ENCODE data around the gene ZFX.

GRCh38 chrX:24231641-24232179, 82.2 kb downstream of the ZFX start:
- TF ChIP-seq CTCF (IDR thresholded peaks at IDR 0.05) = no peak
- no peak for TF ChIP-seq POLR2A (IDR thresholded peaks at IDR 0.05)

All from heart left ventricle (tissue), 13 donors.